Measurements from ENCODE around the gene LAPTM5.

DNA sequence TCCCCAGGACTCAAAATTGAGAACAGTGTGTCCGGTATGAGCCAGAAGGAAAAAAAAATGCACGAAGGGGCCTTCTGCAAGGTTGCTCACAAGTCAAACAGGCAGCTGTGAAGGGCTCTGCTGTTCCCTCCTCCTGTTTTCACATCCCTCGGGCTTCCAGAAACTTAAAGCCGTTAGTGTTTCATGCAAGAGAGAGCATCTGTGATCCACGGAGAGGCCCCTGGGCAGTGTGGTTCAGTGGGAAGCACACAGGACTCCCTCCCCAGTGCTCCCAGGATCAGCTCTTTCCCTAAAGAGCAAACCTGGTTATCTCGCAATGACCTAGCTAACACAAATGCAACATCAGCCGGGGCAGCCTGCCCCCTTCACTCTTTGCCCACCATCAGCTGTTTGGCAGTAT, 31.3 kb downstream of the LAPTM5 start:
- TF ChIP-seq EP300 (IDR thresholded peaks at IDR 0.05) (no peak), CTCF (IDR thresholded peaks at IDR 0.05) (no peak)
